Ovary (tissue), 9 donors: Measurements from ENCODE around the gene PMP22. TPM values are rescaled to one million over a fixed set of nuclear protein-coding genes. Genes with fewer than 3 reads are reported as not detected.

ENCODE experiments used
- DNase-seq, 5 donors: peaks; one replicate each; pipeline ENCODE4 v3.0.0-alpha.2; 2019 to 2020
- H3K27ac ChIP-seq, 2 donors: fragments of 200-600 bp; one replicate each; pipeline versions ENCODE4 v1.5.1 to v1.8.0; 2019 to 2022
- H3K27me3 ChIP-seq: fragments of 200-600 bp; one replicate; pipeline ENCODE4 v1.8.0; 2022
- H3K36me3 ChIP-seq: fragments of 200-600 bp; sonication (generic); one replicate; pipeline ENCODE4 v1.5.1; 2019
- H3K4me1 ChIP-seq: one replicate; pipeline ENCODE4 v1.8.1; 2013; ENCODE audit warnings: mild to moderate bottlenecking, moderate library complexity; ENCODE audit not compliant: insufficient read depth
- H3K4me3 ChIP-seq: fragments of 200-600 bp; sonication (generic); one replicate; pipeline ENCODE4 v1.5.1; 2017
- H3K9me3 ChIP-seq, 2 donors: fragments of 200-600 bp in 1 of 2; sonication (generic) in 1 of 2; one replicate each; pipeline versions ENCODE4 v1.5.1 to v1.8.1; 2013 to 2019; ENCODE audit warnings: mild to moderate bottlenecking in 1 of 2, moderate library complexity in 1 of 2
- EP300 ChIP-seq: sonication (generic); formaldehyde crosslinking; IDR thresholded peaks from one replicate; pipeline ENCODE4 v1.6.1; 2017; ENCODE audit warnings: antibody characterized with exemption
- POLR2A ChIP-seq: fragments of 450-650 bp; IDR thresholded peaks from one replicate; pipeline ENCODE4 v1.6.1; 2017; ENCODE audit warnings: antibody characterized with exemption, mild to moderate bottlenecking, moderate library complexity
- WGBS, 3 donors: extraction: QIAGEN DNeasy Blood & Tissue Kit in 1 of 3; methylation state at CpG; one replicate each; pipeline versions ENCODE4 v1.1.5 to v1.1.7; 2013 to 2017; 5-methylcytosine and 5-hydroxymethylcytosine counted together
- intact Hi-C, 4 donors: fragments of 100-400 bp; cut with DNase I; formaldehyde crosslinking; loops; one replicate each; pipeline versions ENCODE4 v1.11.0 to v1.15.1; 2022 to 2023
- polyA plus RNA-seq, 2 donors: library from polyadenylated mRNA; stranded (reverse); fragments of 200-250 nt in 1 of 2; fragments of 350-450 nt in 1 of 2; fragmentation: Illumina TruSeq in 1 of 2; extraction: RNeasy Lipid Tissue Mini Kit (QIAGEN cat#74804) in 1 of 2; gene quantifications; one replicate each; pipeline ENCODE4 v1.2.3, GENCODE V29; 2013 to 2014
- total RNA-seq, 7 donors: library from RNA; depleted of rRNA in 2 of 7; stranded (reverse); fragments of >200 nt in 2 of 7; fragmentation: NEBNext Ultra II Directional in 3 of 7; extraction: Animal tissue kit (Norgen Biotek cat#: 25700) in 3 of 7; gene quantifications; one replicate each; pipeline versions ENCODE4 v1.1.0 to v1.2.4, GENCODE V29; 2016 to 2023
- TF ChIP-seq, protein P1 (sequence below), 3 donors: fragments of 450-650 bp in 2 of 3; fragments of 200-600 bp in 1 of 3; IDR thresholded peaks; one replicate each; pipeline versions ENCODE4 v1.5.1 to v1.8.0; 2016 to 2022; ENCODE audit warnings: antibody characterized with exemption in 3 of 3, mild to moderate bottlenecking in 1 of 3
- donor health status: DM: no; HTN: no; CAD: no; lungs with moderate emphysema.
- donor health status: DM: no; HTN: no; CAD: no.
- donor health status: Bipolar disorder and iron deficiency.
- donor health status: DM: yes; HTN: yes; CAD: no.
- donor health status: DM: no; HTN: no; CAD: no.
- donor health status: DM: yes; HTN: yes; CAD: no.

PMP22 gene
- total and polyA plus RNA-seq, 9 donors, result 48.3 to 251 (median 112) TPM

DNA sequence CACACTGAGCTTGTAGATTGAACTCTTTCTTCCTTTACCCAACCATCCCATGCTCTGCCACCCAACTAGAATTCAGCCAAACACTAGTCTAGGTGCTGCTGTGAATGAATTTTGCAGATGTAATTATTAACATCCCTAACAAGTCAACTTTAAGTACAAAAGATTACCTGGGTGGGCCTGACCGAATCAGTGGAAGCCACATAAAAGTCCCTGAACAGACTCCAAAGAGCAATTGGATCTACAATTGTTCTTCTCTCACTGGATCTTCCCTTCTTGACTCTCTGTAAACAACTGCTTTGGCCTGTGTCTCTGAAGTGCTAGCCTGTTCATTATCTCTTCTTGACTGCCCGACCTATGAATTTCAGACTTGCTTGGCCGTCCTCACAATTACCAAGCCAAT is 67.9 kb downstream of the PMP22 start:
- intact Hi-C loops, result no loop called here
- Histone ChIP-seq H3K4me3 (no peak overlapping the region), H3K4me1 (no peaks in the 10 kb centered on the region), H3K27me3 (no peaks in the 10 kb centered on the region), H3K27ac (no peak overlapping the region), H3K36me3 (no peaks in the 10 kb centered on the region), H3K9me3 (no peaks in the 10 kb centered on the region)
- no peak for DNase-seq
- WGBS, 3 donors, result 92 to 94% (median 92%) methylated on average over 3 of the region's 3 CpGs
- TF ChIP-seq, protein P1, sequence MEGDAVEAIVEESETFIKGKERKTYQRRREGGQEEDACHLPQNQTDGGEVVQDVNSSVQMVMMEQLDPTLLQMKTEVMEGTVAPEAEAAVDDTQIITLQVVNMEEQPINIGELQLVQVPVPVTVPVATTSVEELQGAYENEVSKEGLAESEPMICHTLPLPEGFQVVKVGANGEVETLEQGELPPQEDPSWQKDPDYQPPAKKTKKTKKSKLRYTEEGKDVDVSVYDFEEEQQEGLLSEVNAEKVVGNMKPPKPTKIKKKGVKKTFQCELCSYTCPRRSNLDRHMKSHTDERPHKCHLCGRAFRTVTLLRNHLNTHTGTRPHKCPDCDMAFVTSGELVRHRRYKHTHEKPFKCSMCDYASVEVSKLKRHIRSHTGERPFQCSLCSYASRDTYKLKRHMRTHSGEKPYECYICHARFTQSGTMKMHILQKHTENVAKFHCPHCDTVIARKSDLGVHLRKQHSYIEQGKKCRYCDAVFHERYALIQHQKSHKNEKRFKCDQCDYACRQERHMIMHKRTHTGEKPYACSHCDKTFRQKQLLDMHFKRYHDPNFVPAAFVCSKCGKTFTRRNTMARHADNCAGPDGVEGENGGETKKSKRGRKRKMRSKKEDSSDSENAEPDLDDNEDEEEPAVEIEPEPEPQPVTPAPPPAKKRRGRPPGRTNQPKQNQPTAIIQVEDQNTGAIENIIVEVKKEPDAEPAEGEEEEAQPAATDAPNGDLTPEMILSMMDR (IDR thresholded peaks at IDR 0.05), result no peak
- TF ChIP-seq EP300 (no peak), POLR2A (no peak)

DNA sequence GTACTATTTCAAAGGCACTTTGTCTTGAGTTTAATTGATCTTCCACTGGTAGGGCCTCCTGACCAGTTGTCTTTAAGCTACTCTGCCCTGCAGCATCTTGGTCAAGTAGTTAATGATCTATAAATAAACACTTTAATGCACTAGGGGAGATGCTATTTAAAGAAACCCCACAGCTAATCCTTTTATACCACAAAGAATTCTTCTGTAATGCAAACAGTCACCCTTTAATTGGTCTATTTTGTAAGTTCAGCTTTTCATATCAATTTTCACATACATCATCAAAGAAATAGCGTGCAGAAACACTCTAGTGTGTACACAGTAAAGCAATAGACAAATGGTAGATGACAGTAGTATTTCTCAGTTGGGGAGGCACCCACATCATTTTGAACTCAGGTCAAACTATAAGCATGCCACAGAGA is 70.3 kb downstream of the PMP22 start:
- H3K9me3 ChIP-seq, result no peaks in the 10 kb centered on the region
- WGBS, 3 donors, result 44 to 61% (median 55%) methylated on average over 1 of the region's 1 CpG
- intact Hi-C loops, result no loop called here

DNA sequence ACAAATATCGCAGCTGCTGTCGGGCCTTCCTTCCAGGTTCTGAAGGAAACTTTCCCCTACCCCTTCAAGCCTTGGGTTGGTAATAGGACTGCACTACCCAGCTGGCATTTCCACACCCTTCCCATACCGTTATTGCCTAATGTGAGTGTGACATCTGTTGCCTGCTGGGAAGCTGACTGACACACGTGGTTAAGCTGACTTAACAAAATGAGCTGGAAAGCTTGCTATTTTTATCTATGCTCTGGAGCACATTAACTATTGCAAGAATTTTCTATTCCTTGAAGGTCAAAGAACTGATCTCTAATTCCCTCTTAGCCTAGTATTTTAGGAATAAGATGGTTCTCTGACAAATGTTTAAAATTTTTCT is 79.5 kb downstream of the PMP22 start:
- no peak for DNase-seq
- 5 to 10% (median 8%) methylated on average over 4 of the region's 4 CpGs for WGBS, 3 donors
- no peaks in the 10 kb centered on the region for H3K36me3 ChIP-seq
- H3K27me3 ChIP-seq, result no peaks in the 10 kb centered on the region
- intact Hi-C loops, result no loop called here
- no peak overlapping the region for H3K27ac ChIP-seq
- no peak overlapping the region for H3K4me3 ChIP-seq
- TF ChIP-seq, protein P1 (IDR thresholded peaks at IDR 0.05), result no peak
- TF ChIP-seq POLR2A (no peak), EP300 (no peak)
- peaks cover 1% of the 10 kb centered on the region for H3K4me1 ChIP-seq
- H3K9me3 ChIP-seq, result no peaks in the 10 kb centered on the region

More for the DNA sequence above, 70.3 kb downstream of the PMP22 start:
- TF ChIP-seq, protein P1 (IDR thresholded peaks at IDR 0.05), result no peak
- TF ChIP-seq EP300 (no peak), POLR2A (no peak)
- H3K4me1 ChIP-seq, result no peaks in the 10 kb centered on the region
- H3K27ac ChIP-seq, result no peak overlapping the region
- no peak for DNase-seq
- H3K27me3 ChIP-seq, result no peaks in the 10 kb centered on the region
- no peak overlapping the region for H3K4me3 ChIP-seq
- no peaks in the 10 kb centered on the region for H3K36me3 ChIP-seq

DNA sequence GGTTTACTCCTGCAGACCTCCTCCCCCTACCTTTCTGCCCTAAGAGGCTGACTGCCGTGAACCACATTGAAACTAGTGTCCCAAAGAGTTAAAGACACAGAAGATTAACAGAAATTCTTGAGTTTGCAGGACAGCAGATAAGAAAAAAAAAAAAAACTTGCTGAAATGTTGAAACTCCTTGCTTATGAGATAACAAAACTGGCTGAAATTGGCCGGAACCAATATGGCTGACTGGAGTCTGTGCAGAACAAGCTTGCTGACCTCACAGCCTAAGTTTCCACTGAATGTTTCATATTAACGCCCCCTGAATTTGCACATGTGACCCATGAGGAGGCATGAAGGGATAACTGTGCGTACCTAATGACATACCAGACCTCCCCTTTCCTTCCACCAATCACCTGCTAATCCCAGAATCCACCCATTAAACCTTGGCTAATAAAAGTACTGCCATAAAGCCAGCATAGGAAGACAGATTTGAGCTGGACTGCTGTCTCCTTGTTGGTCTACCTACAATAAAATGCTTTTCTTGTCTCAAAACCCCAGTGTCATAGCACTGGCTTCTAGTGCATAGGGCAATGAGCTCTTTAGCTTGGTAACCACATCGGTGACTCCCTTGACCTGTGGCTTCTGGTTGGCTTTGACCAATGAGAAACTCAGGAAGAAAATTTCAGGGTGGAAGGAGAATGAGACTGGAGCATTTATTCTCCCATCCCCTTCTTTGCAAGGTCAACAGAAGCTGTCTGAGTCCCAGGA is 80.1 kb downstream of the PMP22 start:
- H3K27me3 ChIP-seq, result no peaks in the 10 kb centered on the region
- no peaks in the 10 kb centered on the region for H3K9me3 ChIP-seq
- intact Hi-C loops, result no loop called here
- H3K27ac ChIP-seq, result no peak overlapping the region
- 71 to 76% (median 74%) methylated on average over 5 of the region's 5 CpGs for WGBS, 3 donors
- no peak for DNase-seq
- H3K36me3 ChIP-seq, result no peaks in the 10 kb centered on the region
- TF ChIP-seq EP300 (no peak), POLR2A (no peak)
- TF ChIP-seq, protein P1 (IDR thresholded peaks at IDR 0.05), result no peak
- peaks cover 1% of the 10 kb centered on the region for H3K4me1 ChIP-seq
- H3K4me3 ChIP-seq, result no peak overlapping the region
